GM21737 (cell line): ENCODE data around the gene NTNG1.

Source experiments
- ATAC-seq: cut with Tn5 transposase; IDR thresholded peaks from one replicate; pipeline ENCODE4 v1.9.1; 2021; ENCODE audit warnings: mild to moderate bottlenecking, moderate library complexity; ENCODE audit not compliant: unreplicated experiment

Gene NTNG1

DNA sequence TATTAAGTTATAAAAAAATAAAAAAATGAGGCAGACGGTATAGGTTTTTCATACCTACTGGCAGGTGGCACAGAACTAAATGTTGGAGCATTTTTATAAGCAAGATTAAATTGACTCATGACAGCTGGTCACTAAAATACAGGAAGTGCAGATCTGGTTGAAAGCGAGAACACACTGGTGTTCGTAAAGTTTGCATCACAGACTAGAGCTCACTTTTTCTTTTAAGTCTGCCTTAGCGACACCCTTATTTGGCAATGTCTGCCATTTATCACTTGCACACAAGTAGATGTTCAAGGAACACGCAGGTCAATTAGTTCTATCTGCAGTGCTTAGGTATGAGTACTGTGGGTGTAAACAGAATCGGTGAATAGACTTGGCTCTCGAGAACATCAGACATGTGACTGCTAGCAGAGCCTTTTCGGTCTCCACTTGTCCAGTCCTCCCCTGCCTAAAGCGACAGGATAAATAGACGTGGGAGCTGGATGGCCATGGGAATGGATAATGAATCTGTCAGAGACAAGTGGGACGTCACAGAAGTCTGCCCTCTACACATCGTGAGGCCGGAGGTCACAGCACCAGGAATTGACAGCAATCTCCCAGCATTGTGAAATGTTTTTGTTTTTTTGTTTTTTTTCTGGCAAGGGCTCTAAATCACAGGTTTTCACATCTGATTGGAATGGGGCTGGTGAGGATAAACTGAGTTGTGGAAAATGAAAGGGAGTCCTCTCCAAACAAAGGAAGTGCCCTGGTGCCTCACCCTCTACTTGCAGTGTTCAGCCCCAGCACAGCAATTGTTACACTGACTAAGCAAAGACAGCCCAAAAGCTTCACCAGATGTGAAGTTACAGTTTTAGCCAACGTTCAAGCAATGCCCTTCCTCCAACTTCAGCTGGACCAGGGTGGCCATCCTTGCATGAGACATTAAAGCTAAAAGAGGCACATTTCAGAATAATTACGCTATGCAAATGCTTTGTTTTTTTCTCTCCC is 248.9 kb downstream of the NTNG1 start:
- no peak for ATAC-seq

GRCh38 chr1:107394301-107394700 is 253.5 kb downstream of the NTNG1 start:
- no peak for ATAC-seq

DNA sequence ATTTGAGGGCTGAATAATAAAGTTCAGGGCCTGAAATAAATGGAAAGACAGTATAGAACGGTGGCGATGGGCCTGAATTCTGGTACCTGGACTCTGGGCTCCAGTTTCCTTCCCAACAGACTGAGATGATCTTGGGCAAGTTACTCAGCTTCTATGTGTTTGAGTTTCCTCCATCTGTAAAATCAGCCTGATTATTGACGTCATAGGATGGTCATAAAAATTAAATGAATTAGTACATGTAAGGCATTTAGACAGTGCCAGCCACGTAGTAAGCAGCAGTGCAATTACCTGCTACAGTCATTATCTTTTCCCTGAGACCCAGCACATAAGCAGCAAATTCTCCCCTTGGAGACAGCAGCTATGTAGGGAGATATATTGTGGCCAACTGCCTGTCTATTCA is 260.9 kb downstream of the NTNG1 start:
- ATAC-seq = no peak

- ATAC-seq = no peak
Measured at GRCh38 chr1:107404756-107405155, 263.9 kb downstream of the NTNG1 start.

- no peak for ATAC-seq
Measured at GRCh38 chr1:107405236-107405635, 264.4 kb downstream of the NTNG1 start.

- ATAC-seq = no peak
Measured at GRCh38 chr1:107407011-107407410, 266.2 kb downstream of the NTNG1 start.

DNA sequence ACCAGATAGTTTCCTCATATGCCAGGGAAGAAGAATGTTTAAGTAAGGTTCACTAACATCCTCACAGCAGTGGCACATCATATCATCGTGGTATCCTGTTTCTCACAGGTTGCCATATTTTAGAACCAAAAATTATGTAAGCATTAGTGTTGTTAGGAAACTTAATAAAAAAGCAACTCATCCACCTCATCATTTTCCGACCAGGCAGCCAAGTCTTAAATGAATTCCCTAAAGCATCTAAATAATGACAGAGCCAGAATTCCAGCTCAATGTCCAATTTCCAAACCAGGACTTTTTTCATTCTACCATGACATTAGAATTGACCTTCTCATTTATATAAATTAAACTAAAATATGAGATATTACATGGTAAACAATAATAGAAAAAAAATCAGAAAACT is 272.7 kb downstream of the NTNG1 start:
- no peak for ATAC-seq

GRCh38 chr1:107413951-107414350 is 273.1 kb downstream of the NTNG1 start:
- ATAC-seq = no peak

- no peak for ATAC-seq
Measured at GRCh38 chr1:107414550-107414949, 273.7 kb downstream of the NTNG1 start.

DNA sequence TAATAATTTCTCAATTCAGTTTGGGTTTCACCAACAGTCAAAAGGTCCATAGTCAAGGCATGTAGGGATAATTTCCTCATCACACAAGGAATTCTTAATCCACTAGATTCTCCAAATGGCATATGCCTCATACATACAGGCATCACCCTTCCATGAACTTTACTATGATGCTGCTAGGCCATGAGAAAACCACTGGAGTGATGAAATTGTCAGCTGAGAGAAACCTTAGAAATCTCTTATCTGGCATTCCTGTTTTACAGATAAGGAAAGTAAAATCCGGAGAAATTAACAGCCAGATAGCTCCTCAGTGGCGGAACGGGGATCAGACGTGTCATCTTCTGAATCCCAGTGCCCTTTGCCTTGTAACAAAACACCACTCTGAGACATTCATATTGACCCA is 274.4 kb downstream of the NTNG1 start:
- ATAC-seq = no peak

- no peak for ATAC-seq
Measured at GRCh38 chr1:107419003-107419402, 278.2 kb downstream of the NTNG1 start.

DNA sequence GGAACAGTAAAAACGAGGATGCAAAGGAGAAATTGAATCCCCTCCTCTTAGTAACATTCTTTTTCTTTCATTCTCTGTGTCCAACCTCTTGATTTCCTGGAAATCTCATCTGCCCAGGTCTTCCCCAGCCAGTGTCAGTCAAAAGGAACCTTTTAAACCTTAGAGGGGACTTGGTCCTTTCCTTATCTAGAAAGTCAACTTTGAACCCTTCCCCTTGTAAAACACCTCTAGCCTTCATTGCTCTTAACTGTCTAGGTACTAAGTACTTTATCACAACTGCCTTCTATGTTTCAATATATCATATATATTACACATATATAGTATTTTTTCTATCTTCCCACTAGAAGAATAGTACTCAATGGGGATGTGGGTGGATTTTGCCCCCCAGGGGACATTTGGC is 282.1 kb downstream of the NTNG1 start:
- ATAC-seq = no peak

- ATAC-seq = peak; percentile 65
Measured at GRCh38 chr1:107430540-107431228, 289.8 kb downstream of the NTNG1 start.

DNA sequence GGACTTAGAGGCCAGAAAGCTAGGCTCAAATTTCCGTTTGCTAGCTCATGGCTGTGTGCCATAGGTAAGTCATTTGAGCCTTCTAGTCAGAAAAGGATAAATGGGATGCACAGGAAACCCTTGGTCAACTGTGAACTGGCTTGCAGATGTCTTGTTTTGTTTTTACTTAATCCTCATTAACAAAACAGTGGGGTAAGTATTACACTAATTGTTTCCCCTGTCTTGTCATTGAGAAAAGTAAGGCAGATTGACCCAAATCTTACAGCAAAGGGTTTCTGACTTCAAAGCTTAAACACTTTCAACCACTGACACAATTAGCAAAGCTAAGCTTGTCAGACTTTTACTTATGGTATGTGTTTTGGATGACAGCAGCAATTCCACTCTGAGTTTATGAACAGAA is 291.3 kb downstream of the NTNG1 start:
- no peak for ATAC-seq

- ATAC-seq = no peak
Measured at GRCh38 chr1:107433068-107433467, 292.2 kb downstream of the NTNG1 start.

- ATAC-seq = no peak
Measured at GRCh38 chr1:107433635-107434360, 293.0 kb downstream of the NTNG1 start.

- ATAC-seq = peak; percentile 58
Measured at GRCh38 chr1:107434361-107434693, 293.5 kb downstream of the NTNG1 start.

GRCh38 chr1:107436552-107437241 is 295.9 kb downstream of the NTNG1 start:
- no peak for ATAC-seq

GRCh38 chr1:107439567-107439966 is 298.7 kb downstream of the NTNG1 start:
- ATAC-seq = no peak

- no peak for ATAC-seq
Measured at GRCh38 chr1:107442551-107442950, 301.7 kb downstream of the NTNG1 start.

DNA sequence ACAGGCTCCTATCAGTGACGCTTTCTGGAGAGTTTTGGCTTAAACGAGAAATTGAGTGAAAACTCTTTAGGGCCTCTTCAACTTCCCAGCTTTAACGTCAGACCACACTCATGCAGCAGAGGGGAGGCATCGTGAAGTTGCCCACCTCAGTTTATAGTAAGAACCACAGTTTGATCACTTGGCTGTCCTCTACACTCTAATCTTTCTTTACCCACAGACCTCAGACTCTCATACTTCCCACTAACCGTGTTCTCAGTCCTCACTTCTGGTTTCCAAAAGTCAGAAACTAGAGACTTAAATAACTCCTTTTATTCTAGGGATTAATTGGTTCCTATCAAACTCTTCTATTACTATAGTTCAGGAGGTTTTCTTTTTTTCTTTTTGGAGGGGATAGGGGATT is 302.2 kb downstream of the NTNG1 start:
- ATAC-seq = no peak
